CD4-positive, CD25-positive, alpha-beta regulatory T cell (primary cell): ENCODE data around the gene PALLD. TPM values are rescaled to one million over a fixed set of nuclear protein-coding genes. Genes with fewer than 3 reads are reported as not detected.

Experiments
- ATAC-seq, 2 donors: fragments of 150-1000 bp; cut with Tn5 transposase; one replicate each; pipeline ENCODE4 v1.10.0; 2021; ENCODE audit warnings: low read depth in 2 of 2, moderate number of reproducible peaks in 2 of 2, moderate library complexity in 1 of 2
- DNase-seq, 3 donors: peaks; one replicate each; pipeline versions ENCODE4 v3.0.0 to v3.0.0-alpha.2; 2012 to 2022; ENCODE audit warnings: mixed read lengths in 1 of 3
- H3K27ac ChIP-seq: one replicate; pipeline ENCODE4 v1.7.0; 2013; ENCODE audit warnings: mild to moderate bottlenecking, low read length; ENCODE audit not compliant: insufficient read depth, poor library complexity, severe bottlenecking
- H3K27me3 ChIP-seq: one replicate; pipeline ENCODE4 v1.7.0; 2013; ENCODE audit warnings: low read length; ENCODE audit not compliant: control insufficient read depth, insufficient read depth
- H3K36me3 ChIP-seq: one replicate; pipeline ENCODE4 v1.7.0; 2013; ENCODE audit warnings: mild to moderate bottlenecking, low read length, moderate library complexity; ENCODE audit not compliant: control insufficient read depth, insufficient read depth
- H3K4me1 ChIP-seq: 2 replicates; pipeline ENCODE4 v1.7.0; 2013; ENCODE audit warnings: mild to moderate bottlenecking, low read length; ENCODE audit not compliant: insufficient read depth, control insufficient read depth, poor library complexity, severe bottlenecking
- H3K4me3 ChIP-seq: one replicate; pipeline ENCODE4 v1.7.0; 2013; ENCODE audit warnings: low read depth, mild to moderate bottlenecking, low read length, moderate library complexity
- H3K9me3 ChIP-seq, 2 experiments: 1 replicate in 1 of 2; 2 replicates in 1 of 2; pipeline ENCODE4 v1.7.0; 2013; ENCODE audit warnings: low read length in 2 of 2, mild to moderate bottlenecking in 1 of 2, moderate library complexity in 1 of 2; ENCODE audit not compliant: control insufficient read depth in 2 of 2
- H3K27ac Mint-ChIP-seq, 3 donors: one replicate each; pipeline ENCODE4 v1.8.0; 2020 to 2022; ENCODE audit warnings: mild to moderate bottlenecking in 3 of 3, mixed read lengths in 3 of 3, moderate library complexity in 2 of 3
- H3K27me3 Mint-ChIP-seq: one replicate; pipeline ENCODE4 v1.8.0; 2022; ENCODE audit warnings: mild to moderate bottlenecking, mixed read lengths
- H3K36me3 Mint-ChIP-seq: one replicate; pipeline ENCODE4 v1.8.0; 2020; ENCODE audit warnings: mixed read lengths
- H3K4me1 Mint-ChIP-seq, 4 donors: one replicate each; pipeline ENCODE4 v1.8.0; 2020 to 2022; ENCODE audit warnings: mixed read lengths in 4 of 4, mild to moderate bottlenecking in 1 of 4
- H3K4me3 Mint-ChIP-seq, 4 donors: one replicate each; pipeline ENCODE4 v1.8.0; 2020 to 2022; ENCODE audit warnings: mild to moderate bottlenecking in 4 of 4, mixed read lengths in 4 of 4, moderate library complexity in 3 of 4
- H3K9me3 Mint-ChIP-seq, 7 donors: one replicate each; pipeline ENCODE4 v1.8.0; 2020 to 2022; ENCODE audit warnings: mixed read lengths in 7 of 7, mild to moderate bottlenecking in 3 of 7, moderate library complexity in 2 of 7
- polyA plus RNA-seq, 4 donors: library from polyadenylated mRNA; unstranded; fragments of 300-500 nt; fragmentation: Illumina TruSeq; gene quantifications; one replicate each; pipeline ENCODE4 v1.2.3, GENCODE V29; 2021
- total RNA-seq: library from RNA; stranded (reverse); gene quantifications from one replicate; pipeline ENCODE4 v1.2.3, GENCODE V29; 2022

The PALLD gene
- total and polyA plus RNA-seq, 5 donors from 2014 or later = 0.37 to 1.9 (median 0.76) TPM; not detected in 1

DNA sequence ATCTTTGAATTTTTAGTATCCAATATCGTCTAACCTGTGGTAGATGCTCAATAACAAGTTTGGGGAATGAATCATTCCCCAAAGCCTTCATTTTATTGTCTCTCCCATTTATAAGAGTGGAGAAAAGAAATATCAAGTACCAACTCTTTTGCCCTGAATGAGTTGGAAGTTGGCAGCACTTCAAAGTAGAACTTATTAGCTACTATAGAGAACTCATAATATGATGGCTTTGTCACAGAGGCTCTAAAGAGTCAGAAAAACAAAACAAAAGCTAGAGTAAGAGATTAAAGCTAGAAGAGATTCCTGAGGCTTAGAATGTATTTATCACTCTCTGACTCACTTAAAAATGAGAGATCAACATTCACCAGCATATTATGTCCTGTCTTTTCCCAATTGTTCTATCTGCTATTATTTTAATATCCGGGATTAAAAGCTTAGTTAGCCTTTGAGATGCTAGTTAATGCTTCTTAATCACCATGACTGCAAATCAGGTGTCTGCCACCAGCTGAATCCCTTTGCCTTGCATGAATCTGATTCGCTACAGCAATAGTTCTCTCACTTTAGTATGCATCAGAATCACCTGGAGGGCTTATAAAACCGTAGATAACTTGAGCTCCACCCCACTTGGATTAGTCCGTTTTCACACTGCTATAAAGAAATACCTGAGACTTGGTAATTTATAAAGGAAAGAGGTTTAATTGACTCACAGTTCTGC is 77.9 kb downstream of the PALLD start:
- Histone ChIP-seq H3K27me3 (no peaks in the 10 kb centered on the region), H3K9me3 (no peaks in the 10 kb centered on the region), H3K4me1 (no peaks in the 10 kb centered on the region), H3K36me3 (no peaks in the 10 kb centered on the region), H3K4me3 (no peak overlapping the region), H3K27ac (no peak overlapping the region)
- Mint-ChIP-seq H3K4me1 (peaks cover 0 to 2% (median under 1%) of the 10 kb centered on the region in 4 donors), H3K27ac (no peak overlapping the region), H3K9me3 (peaks cover 0 to 8% (median 0%) of the 10 kb centered on the region in 7 donors), H3K27me3 (peaks cover 4% of the 10 kb centered on the region), H3K36me3 (no peaks in the 10 kb centered on the region), H3K4me3 (no peak overlapping the region)
- no peak for ATAC-seq
- no peak for DNase-seq

- H3K36me3 Mint-ChIP-seq = no peaks in the 10 kb centered on the region
- no peak for ATAC-seq
These were observed 78.6 kb downstream of the PALLD start for GRCh38 chr4:168575473-168575872.

GRCh38 chr4:168577624-168578023 is 80.8 kb downstream of the PALLD start:
- Histone ChIP-seq H3K4me1 (no peaks in the 10 kb centered on the region), H3K36me3 (no peaks in the 10 kb centered on the region), H3K27me3 (no peaks in the 10 kb centered on the region), H3K27ac (no peak overlapping the region), H3K4me3 (no peak overlapping the region), H3K9me3 (no peaks in the 10 kb centered on the region)
- H3K4me1 Mint-ChIP-seq = peaks cover 0 to 4% (median 0%) of the 10 kb centered on the region in 4 donors
- H3K27ac Mint-ChIP-seq = no peak overlapping the region
- peaks cover 8% of the 10 kb centered on the region for H3K27me3 Mint-ChIP-seq
- H3K4me3 Mint-ChIP-seq = no peak overlapping the region
- DNase-seq = no peak
- peaks cover 0 to 11% (median 2%) of the 10 kb centered on the region in 7 donors for H3K9me3 Mint-ChIP-seq
- ATAC-seq = no peak
- no peaks in the 10 kb centered on the region for H3K36me3 Mint-ChIP-seq

More at GRCh38 chr4:168575473-168575872, 78.6 kb downstream of the PALLD start:
- H3K9me3 ChIP-seq = no peaks in the 10 kb centered on the region
- no peak overlapping the region for H3K27ac ChIP-seq
- H3K36me3 ChIP-seq = no peaks in the 10 kb centered on the region
- no peak overlapping the region for H3K4me3 ChIP-seq
- H3K27me3 Mint-ChIP-seq = peaks cover 4% of the 10 kb centered on the region
- H3K4me1 Mint-ChIP-seq = no peaks in the 10 kb centered on the region
- H3K4me1 ChIP-seq = no peaks in the 10 kb centered on the region
- no peak overlapping the region for H3K4me3 Mint-ChIP-seq
- peaks cover 0 to 8% (median 0%) of the 10 kb centered on the region in 7 donors for H3K9me3 Mint-ChIP-seq
- DNase-seq = no peak
- no peaks in the 10 kb centered on the region for H3K27me3 ChIP-seq
- H3K27ac Mint-ChIP-seq = no peak overlapping the region

GRCh38 chr4:168580228-168580627 is 83.4 kb downstream of the PALLD start:
- peaks cover 8% of the 10 kb centered on the region for H3K27me3 Mint-ChIP-seq
- no peak overlapping the region for H3K27ac Mint-ChIP-seq
- no peaks in the 10 kb centered on the region for H3K9me3 ChIP-seq
- no peak overlapping the region for H3K4me3 ChIP-seq
- H3K9me3 Mint-ChIP-seq = peaks cover 0 to 9% (median 3%) of the 10 kb centered on the region in 7 donors
- DNase-seq (no peak), ATAC-seq (no peak)
- no peak overlapping the region for H3K27ac ChIP-seq
- no peaks in the 10 kb centered on the region for H3K36me3 Mint-ChIP-seq
- no peaks in the 10 kb centered on the region for H3K27me3 ChIP-seq
- H3K36me3 ChIP-seq = no peaks in the 10 kb centered on the region
- H3K4me1 Mint-ChIP-seq = peaks cover 0 to 4% (median 0%) of the 10 kb centered on the region in 4 donors
- no peaks in the 10 kb centered on the region for H3K4me1 ChIP-seq
- H3K4me3 Mint-ChIP-seq = no peak overlapping the region

- Histone ChIP-seq H3K4me1 (no peaks in the 10 kb centered on the region), H3K9me3 (no peaks in the 10 kb centered on the region), H3K27me3 (no peaks in the 10 kb centered on the region), H3K4me3 (no peak overlapping the region), H3K36me3 (no peaks in the 10 kb centered on the region), H3K27ac (no peak overlapping the region)
- ATAC-seq (no peak), DNase-seq (no peak)
- H3K36me3 Mint-ChIP-seq = no peaks in the 10 kb centered on the region
- H3K27me3 Mint-ChIP-seq = peaks cover 12% of the 10 kb centered on the region
- H3K27ac Mint-ChIP-seq = no peak overlapping the region
- peaks cover 0 to 4% (median 2%) of the 10 kb centered on the region in 7 donors for H3K9me3 Mint-ChIP-seq
- no peak overlapping the region for H3K4me3 Mint-ChIP-seq
- peaks cover 0 to 4% (median 0%) of the 10 kb centered on the region in 4 donors for H3K4me1 Mint-ChIP-seq
These were observed 87.5 kb downstream of the PALLD start for GRCh38 chr4:168584321-168584771.

DNA sequence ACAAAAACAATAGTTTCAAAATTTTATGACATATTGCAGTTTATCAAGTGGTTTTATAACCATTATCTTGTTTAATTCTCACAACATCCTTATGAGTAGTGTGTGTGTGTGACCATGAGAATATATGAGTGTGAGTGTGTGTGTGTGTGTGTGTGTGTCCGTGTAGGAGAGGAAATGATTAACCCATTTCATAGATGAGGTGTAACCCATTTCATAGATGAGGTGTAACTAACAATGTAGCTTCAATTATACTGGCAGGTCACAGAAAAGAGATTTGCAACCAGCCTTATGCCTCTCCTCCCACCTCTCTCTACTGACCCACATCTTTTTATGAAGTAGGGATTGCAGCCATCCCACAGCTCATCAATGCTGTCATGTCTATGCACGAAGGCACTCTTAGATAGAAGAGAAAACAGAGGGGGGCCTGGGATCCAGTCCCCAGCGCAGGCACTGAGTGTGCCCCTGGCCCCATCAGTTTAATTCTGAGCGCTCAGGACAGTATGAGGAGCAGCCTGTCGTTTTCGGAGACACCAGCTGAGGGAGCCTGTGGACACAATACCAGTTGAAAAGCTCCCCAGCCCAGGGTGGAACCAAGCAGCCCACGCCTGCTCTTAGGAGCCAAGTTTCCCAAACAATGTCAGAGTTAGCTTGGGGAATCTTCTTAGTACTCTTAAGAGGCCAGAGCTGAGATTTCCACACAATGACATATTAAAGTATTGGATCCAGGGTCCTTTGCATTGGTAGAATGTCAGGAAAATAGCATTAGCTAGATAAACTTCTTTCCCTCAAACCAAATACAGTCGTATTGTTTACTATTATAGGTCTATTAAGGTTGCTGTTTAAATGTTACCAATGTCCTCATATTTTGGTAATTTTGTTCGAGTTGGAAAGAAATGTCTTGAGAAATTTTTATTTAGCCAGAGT is 88.6 kb downstream of the PALLD start:
- peak in 1 of 3 donors; percentile 18 for DNase-seq
- Histone ChIP-seq H3K4me1 (no peaks in the 10 kb centered on the region), H3K4me3 (no peak overlapping the region), H3K27ac (no peak overlapping the region), H3K36me3 (no peaks in the 10 kb centered on the region), H3K9me3 (no peaks in the 10 kb centered on the region), H3K27me3 (no peaks in the 10 kb centered on the region)
- no peak overlapping the region for H3K4me3 Mint-ChIP-seq
- H3K27me3 Mint-ChIP-seq = peaks cover 12% of the 10 kb centered on the region
- no peak overlapping the region for H3K27ac Mint-ChIP-seq
- H3K4me1 Mint-ChIP-seq = peaks cover 0 to 4% (median 0%) of the 10 kb centered on the region in 4 donors
- H3K9me3 Mint-ChIP-seq = peaks cover 0 to 4% (median 2%) of the 10 kb centered on the region in 7 donors
- ATAC-seq = no peak
- H3K36me3 Mint-ChIP-seq = no peaks in the 10 kb centered on the region

DNA sequence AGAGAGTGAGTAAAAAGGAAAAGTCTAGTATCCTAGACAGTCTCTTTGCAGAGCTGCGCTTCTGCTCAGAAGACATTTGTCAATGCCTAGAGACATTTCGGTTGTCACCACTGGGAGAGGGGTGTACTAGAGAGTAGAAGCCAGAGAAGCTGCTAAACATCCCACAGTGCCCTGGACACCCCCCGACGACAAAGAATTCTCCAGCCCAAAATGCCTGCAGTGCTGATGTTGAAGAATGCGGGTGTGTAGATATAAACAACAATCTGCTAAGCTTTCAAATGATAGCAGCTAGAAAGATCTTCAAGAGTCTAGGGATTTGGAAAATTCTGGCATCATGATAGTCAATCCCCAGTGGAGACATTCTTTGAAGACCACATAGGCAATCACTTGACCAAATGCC is 90.1 kb downstream of the PALLD start:
- no peak for ATAC-seq
- no peaks in the 10 kb centered on the region for H3K9me3 ChIP-seq
- Mint-ChIP-seq H3K4me3 (no peak overlapping the region), H3K4me1 (peaks cover 0 to 4% (median 0%) of the 10 kb centered on the region in 4 donors), H3K9me3 (peaks cover 0 to 3% (median 0%) of the 10 kb centered on the region in 7 donors), H3K27ac (no peak overlapping the region), H3K27me3 (peaks cover 17% of the 10 kb centered on the region), H3K36me3 (no peaks in the 10 kb centered on the region)
- no peaks in the 10 kb centered on the region for H3K27me3 ChIP-seq
- H3K27ac ChIP-seq = no peak overlapping the region
- no peak overlapping the region for H3K4me3 ChIP-seq
- H3K36me3 ChIP-seq = no peaks in the 10 kb centered on the region
- no peaks in the 10 kb centered on the region for H3K4me1 ChIP-seq
- no peak for DNase-seq
